Measurements from ENCODE around the gene CLCA1.

The CLCA1 gene, protein sequence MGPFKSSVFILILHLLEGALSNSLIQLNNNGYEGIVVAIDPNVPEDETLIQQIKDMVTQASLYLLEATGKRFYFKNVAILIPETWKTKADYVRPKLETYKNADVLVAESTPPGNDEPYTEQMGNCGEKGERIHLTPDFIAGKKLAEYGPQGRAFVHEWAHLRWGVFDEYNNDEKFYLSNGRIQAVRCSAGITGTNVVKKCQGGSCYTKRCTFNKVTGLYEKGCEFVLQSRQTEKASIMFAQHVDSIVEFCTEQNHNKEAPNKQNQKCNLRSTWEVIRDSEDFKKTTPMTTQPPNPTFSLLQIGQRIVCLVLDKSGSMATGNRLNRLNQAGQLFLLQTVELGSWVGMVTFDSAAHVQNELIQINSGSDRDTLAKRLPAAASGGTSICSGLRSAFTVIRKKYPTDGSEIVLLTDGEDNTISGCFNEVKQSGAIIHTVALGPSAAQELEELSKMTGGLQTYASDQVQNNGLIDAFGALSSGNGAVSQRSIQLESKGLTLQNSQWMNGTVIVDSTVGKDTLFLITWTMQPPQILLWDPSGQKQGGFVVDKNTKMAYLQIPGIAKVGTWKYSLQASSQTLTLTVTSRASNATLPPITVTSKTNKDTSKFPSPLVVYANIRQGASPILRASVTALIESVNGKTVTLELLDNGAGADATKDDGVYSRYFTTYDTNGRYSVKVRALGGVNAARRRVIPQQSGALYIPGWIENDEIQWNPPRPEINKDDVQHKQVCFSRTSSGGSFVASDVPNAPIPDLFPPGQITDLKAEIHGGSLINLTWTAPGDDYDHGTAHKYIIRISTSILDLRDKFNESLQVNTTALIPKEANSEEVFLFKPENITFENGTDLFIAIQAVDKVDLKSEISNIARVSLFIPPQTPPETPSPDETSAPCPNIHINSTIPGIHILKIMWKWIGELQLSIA

DNA sequence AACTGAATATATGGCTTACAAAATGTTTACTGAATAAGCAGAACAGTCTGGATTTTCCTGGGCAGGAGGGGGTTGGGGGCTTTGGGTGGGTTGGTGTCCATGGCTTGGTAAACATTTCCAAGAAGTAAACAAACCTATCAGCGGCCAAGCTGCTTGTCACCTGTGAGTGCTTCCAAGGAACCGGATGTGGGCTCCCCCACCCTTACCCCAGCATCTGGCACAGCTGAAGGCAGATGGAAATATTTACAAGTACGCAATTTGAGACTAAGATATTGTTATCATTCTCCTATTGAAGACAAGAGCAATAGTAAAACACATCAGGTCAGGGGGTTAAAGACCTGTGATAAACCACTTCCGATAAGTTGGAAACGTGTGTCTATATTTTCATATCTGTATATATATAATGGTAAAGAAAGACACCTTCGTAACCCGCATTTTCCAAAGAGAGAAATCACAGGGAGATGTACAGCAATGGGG is at the start of gene CLCA1:
TSS of gene CLCA1 (plus strand) at position 427 of the 477 bp plus-strand sequence. CDS start at position 472, 45 bp downstream.
- DNase-seq: no peak

DNA sequence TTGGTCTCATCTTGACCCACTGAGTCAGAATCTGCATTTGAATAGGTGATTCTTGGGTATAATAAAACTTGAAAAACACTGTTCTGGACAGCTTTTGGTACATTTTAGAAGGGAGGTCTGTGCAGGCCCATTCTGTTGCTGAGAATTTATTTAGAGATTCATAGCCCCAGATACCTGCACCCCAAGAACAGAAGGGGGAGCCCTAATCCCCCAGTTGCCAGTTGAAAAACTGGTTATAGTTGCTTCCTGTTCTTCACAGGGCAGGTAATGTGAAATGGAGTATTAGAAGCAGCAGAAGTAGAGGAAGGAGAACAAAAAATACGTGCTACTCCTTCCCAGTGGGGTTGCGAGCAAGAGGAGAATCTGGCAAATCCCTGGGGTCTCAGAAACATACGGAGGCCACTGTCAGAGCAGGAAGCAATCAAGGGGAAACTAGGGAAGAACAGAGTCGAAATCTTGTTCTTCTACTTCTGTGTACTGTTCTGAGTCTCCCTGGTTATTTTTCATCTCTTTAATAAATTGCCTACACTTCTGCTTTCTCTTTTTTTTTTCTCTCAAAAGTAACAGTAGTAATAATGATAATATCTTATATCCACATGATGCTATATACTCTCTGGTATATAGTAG is 49.3 kb upstream of the CLCA1 start:
- no peak for DNase-seq

DNA sequence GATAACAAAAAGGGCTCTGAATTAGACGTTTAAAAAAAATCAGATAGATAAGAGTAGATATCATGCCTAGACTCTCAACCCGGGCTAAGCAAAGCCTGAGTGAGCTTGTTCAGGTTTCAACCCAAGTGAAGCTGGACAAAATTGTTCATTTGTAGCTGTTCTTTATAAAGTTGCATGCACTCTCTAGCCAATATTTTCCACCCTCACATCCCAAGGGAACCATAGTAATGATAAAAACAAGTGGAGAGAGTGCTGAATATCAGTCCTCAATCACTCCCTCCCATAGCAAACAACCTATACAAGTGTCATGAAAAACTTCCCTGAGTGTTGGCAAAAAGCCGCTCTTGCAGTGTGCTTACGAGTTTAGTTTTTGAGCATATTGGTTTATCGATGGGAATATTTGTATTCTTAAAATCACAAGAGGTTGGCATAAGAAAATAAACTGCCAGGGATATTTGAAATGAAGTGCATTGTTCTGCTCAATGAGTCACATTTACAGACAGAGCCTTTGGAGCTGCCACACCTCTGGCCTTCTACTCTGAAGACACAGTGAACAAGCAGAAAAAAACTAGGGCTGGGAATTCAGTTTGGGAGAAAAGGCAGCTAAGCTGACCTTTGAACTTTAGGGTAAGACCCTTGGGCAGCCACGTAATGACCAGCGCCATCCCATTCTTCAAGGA is 47.0 kb upstream of the CLCA1 start:
- DNase-seq: no peak

DNA sequence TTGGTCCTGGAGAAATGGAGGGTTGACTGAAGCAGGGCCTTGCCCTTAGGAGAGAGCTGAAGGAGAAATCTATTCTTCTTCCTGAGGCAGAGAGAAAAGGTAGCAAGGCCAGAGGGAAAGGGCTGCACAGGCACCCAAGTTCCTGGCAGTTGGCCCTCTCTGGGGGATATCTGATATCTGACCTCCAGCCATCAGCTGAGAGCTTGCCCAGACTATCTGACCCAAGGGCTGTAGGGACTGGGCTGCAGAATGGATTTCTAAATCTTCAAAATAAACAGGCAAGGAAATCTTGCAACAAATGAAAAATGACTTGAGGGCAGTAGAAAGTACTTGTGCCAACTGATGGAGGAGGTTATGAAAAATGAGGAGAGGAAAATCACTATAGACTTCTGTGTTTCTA is 45.3 kb upstream of the CLCA1 start:
- DNase-seq: no peak

DNA sequence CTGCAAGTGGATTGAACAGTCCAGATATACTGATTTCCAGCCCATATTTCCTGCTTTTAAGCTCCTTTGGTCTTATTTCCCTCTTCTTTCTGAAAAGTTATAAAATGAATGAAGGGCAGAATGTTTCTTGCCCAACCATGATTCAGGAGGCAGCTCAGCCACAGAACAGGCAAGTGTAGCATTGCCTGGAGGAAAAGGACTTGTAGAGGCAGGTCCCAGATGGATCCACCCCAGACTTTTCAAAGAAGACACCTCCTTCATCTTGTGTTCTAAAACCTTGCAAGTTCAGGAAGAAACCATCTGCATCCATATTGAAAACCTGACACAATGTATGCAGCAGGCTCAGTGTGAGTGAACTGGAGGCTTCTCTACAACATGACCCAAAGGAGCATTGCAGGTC is 44.9 kb upstream of the CLCA1 start, which contains the start of gene CLCA2:
TSS of gene CLCA2 (plus strand) at position 299 of the 400 bp plus-strand sequence. CDS start at position 376, 77 bp downstream.
- DNase-seq: no peak

DNA sequence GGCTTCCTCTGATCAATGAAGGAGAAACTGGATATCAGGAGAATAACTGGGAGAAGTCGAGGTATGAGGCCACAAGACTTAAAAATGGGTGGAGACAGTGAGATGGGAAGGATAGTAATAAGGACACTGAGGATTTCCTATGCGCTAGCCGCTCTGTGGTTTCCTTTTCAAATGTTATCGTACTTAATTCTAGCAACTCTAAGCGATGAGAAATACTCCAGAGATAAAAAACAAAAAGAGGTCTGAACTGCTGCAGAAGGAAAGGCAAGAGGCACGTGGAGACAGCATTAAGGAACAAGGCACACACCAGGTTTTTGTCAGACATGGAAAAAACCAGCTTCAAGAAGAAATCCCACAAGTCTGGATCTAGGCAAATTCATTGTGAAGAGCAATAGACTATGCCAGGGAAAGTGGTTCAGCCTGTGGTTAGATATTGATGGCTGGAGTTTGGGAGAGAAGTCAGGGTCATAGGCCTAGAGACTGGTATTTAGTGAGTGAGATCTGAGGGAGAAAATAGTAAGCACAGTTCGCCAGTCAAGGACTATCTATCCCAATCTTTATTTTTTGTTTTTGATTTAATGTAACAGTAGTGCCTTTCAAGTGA is 39.5 kb upstream of the CLCA1 start:
- no peak for DNase-seq

DNA sequence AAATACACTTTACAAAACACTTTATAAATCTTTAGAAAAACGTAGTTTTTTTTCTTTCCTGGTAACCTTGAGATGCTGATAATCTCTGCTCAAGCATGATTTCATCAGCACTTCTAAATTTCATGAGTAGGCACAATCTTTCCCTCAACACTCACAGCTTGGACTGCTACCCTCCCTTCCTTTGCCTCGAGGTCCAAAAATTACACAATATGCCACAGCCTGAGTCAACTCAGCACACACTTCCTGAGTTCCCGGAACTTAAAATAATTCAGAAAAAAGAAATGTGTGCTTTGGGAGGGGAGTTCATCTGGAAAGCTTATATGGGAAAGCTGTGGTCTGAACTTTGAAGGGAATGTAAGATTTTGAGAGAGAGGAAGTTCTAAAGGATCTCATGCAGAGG is 38.9 kb upstream of the CLCA1 start:
- no peak for DNase-seq

DNA sequence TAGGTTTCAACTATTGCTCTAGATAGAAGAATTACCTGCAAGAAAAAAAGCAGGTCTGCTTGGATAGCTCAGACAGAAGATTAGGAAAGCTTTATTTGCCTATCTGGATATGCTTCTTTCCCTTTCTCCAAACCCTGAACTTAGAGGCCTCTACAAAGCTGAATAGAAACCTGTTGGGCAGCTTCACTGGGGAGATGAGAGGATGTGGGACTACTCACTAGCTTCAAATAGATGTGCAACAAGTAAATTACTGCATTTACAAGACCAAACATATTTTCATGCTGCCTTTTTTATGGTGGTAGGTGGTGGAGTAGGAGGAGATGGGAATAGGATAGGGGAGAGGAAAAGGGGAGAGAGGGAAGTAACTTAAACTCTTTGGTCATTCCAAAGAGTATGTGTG is 38.4 kb upstream of the CLCA1 start:
- no peak for DNase-seq

DNA sequence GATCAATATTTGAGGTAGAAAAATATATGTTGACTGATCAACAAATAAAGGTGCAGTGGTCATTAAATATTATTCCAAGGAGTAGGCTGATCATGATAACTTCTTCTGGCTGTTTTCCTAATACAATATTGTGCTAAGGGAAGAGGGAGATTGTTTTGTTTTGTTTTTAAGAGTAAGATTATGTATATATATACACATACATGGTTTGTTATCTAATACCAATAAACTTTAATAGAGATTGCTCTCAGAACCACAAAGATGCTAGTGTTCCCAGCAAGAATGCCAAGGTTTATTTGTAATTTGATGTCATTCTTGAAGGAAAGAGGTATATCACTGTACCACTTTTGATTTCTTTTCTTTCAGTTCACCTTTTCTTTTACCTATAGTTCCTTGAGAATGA is 34.7 kb upstream of the CLCA1 start:
- no peak for DNase-seq

DNA sequence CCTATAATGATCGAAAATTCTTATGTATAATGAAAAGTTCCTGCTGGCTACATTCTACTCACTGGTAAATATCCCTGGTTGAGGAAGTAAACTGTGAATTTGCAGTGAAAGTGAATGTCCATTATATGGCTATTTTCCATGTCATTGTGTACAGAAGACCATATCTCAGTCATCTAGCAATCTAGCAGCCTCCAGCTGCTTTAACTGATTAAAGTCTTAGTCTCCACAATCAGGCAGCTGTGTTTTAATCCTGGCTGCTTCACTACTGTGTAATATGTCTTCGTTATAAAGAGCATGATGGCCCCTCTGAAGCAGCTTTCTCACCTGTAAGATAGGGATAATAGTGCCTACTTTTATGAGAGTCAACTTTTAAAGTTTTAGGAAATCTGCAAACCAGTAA is 33.4 kb upstream of the CLCA1 start:
- DNase-seq: no peak

DNA sequence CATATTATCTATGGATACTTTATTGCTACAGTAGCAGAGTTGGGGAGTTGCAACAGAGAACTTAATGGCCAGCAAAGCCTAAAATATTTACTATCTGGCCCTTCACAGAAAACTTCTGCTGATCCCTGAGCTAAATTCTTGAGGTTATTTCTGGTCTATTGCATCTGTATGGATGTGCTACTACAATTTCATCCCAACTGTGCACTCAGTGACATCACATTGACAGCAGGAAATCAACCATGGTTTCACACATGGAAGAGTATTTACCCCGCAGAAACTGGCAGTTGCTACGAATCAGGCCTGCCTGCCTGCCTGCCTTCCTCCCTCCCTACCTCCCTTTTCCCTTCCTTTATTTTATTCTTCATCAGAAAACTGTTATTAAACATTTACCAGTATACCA is 32.7 kb upstream of the CLCA1 start:
- no peak for DNase-seq

DNA sequence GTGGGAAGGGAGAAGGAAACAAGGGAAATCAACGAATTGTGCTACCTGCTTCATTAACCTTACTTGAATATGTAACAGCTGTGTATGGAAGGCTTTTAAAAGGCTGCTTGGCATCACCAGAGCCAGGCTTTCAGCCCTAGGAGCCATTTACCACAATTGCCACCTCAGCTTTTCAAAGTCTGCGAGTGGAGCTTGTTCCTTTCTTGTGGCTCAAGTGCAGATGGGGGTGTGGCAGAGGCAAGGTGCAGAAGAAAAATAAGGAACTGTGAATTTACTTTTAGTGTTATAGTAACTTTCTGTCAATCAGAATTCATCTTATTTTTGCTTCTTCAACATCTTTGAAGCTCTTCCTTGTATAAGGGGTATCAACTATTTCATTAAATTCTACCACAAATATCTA is 27.1 kb upstream of the CLCA1 start:
- no peak for DNase-seq

DNA sequence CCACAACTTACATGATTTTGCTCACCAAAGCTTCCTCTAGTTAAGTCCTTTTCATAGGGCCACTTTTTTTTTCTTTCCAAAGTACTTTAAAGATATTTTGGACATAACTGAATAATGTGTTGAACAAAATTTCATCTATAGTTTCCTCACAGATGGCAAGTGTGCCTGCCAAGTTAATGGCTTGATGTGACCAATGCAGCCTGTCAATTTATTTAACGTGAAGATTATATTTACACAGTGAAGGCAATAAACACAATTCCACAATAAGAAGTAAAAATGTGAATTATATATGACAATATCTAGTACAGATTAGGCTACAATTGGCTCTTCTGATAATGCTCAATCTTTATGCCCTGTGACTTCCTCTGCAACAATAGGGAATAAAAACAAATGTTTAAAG is 26.7 kb upstream of the CLCA1 start:
- DNase-seq: no peak

DNA sequence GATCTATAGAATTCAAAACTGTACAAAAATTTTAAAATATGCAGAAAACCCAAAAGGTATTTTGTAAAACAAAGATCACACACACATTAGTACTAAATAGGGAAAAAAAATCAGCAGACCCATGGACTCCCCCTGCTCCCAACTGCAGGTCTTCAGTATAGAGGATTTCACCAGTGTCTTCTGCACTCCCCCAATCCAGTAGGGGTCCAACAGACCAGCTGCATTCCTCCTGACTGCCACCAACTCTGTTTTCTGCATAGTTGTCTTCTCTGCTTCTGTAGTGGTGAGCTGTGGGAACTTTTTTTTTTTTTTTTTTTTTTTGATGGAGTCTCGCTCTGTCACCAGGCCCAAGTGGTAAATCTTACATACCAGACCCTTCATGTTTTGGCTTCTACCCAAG is 22.8 kb upstream of the CLCA1 start:
- no peak for DNase-seq

DNA sequence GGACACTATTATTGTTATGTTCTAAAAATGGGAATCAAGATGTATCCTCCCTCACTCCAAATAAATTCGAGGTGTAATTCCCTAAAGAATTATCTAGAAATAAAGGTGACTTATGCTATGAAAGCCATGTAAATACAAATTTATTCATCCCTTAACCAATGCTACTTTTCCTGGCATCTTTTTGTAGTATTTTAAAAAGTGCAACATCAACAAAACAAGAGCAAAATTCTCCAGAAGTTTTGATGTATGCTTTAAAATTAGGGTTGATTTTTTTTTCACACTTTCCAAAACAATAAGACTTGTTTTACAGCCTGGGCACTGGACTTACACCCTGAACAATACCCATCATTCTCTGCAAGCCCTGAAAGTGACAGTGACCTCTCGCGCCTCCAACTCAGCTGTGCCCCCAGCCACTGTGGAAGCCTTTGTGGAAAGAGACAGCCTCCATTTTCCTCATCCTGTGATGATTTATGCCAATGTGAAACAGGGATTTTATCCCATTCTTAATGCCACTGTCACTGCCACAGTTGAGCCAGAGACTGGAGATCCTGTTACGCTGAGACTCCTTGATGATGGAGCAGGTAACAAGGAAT is 21.4 kb upstream of the CLCA1 start:
- DNase-seq: no peak

DNA sequence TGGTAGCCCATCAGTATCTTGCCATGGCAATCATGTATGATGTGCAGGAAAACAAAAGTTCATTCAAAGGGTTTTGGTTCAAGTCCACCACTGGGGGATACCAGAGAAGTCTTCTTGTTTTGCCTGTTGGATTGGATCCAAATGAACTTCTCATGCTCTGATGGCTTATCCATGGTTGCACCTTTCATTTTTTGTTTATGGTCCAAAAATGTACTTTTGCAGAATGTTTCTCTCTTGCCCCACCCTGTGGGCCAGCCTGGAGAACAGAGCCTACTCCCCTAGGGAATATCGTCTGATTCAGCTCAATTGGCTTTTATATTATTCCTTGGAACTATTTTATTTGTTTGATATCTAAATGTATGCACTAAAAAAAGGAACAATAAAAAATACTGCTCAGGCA is 20.1 kb upstream of the CLCA1 start:
- no peak for DNase-seq

DNA sequence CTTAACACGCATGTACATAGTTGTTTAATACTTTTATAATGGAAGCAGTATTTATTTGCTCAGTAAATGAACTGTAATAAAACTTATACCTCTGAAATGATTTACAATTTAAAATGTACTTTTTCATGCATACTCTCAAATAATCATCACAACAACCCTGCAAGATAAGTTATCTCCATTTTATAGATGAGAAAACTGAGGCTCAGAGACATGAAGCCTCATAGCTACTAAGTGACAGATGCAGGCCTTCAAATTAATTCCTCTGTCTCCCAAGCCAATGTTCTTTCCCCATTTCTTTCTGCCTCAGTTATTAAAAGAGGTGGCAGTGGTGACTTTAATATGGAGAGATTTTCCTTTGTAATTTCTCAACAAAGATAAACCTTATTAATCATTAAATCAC is 19.6 kb upstream of the CLCA1 start:
- no peak for DNase-seq

DNA sequence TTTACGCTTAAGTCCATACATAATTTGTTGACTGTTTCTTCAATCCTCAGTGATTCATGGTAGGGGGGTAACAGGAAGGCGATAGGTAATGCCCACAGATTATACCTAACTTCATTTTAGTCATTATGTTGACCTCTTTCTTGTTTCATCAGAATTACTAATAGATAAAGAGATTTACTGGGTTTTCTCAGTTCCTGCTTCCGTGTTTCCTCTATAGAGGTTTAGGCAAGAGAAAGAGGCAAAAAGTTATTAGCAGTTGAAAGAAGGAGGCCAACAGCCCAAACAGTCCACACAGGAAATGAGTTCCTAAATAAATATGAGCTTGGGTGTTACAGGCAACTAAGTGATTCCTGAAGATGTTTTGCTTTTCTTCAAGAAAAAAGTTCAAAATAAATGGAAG is 17.9 kb upstream of the CLCA1 start:
- no peak for DNase-seq

DNA sequence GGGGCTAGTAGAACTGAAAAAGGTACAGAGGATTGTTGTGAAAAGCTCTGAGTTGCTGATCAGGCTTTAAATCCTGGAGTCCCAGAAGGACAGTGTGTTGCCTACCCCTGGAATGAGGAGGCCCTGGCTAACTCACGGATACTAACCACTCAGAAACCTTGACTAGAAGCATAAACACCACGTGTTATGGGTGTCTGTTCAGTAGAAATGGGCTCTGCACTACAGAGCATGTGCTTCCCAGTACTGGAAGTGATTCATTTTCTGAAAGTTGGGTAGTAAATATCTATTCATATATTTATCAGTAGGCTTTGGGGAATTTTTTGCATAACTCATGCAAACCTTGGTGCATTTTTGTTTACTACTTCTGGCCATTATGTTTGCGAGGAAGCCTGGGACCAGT is 15.1 kb upstream of the CLCA1 start:
- DNase-seq: no peak

DNA sequence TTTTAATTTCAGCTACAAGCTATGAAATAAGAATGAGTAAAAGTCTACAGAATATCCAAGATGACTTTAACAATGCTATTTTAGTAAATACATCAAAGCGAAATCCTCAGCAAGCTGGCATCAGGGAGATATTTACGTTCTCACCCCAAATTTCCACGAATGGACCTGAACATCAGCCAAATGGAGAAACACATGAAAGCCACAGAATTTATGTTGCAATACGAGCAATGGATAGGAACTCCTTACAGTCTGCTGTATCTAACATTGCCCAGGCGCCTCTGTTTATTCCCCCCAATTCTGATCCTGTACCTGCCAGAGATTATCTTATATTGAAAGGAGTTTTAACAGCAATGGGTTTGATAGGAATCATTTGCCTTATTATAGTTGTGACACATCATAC is 13.7 kb upstream of the CLCA1 start:
- no peak for DNase-seq

DNA sequence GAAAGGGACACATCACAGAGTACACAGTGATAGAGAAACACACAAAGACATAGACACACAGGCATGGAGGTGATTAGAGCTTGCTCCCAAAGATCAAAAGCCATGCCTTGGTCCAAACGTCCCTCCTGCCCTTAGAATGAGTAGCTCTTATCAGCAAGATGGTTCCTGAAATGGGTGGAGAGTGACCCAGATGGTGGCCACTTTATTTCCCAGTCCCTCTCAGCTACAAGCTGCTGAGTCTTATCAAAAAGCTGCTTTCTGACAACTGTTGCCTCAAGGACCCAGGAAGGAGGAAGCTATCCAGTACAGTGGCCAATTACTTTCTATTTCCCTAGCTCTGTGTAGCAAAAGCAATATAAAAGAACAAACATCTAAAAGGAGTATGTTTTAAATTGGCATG is 7.7 kb upstream of the CLCA1 start:
- DNase-seq: no peak

DNA sequence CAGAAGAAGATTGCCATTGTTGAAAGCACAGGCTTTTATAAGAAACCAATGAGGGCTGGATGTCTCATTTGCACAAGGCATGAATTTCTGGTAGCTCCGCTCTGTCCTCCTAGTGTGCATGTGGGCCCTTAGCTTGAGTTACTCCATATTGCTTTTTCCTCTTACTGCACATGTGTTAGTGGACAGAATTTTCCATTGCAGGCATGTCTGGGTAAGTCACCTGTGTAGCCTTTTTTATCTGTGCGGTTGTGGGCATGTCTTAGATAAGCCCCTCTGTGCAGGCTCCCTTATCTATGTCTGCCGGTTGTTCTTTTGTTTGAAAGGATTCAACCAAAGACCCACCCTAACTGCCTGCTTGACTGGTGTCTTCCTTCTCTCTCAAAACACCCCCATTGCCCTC is 7.2 kb upstream of the CLCA1 start:
- no peak for DNase-seq
